Endothelial cell of umbilical vein (primary cell): Measurements from ENCODE around the gene ITGA3. TPM values are rescaled to one million over a fixed set of nuclear protein-coding genes. Genes with fewer than 3 reads are reported as not detected.

Experiments
- BruUV-seq: library from RNA; stranded (reverse); fragments of 400-500 nt; replicated peaks from 2 replicates; lab custom pipeline; 2021; lab: Mats Ljungman, UMichigan
- CTCF ChIA-PET: fragments of 300-600, 350-600 bp; sonication (Branson Sonifier 250); formaldehyde crosslinking; loops from one replicate; lab custom pipeline; 2021; ENCODE audit warnings: antibody characterized with exemption, inconsistent platforms; lab: Charles Lee
- POLR2A ChIA-PET: fragments of 300-600, 350-600 bp; sonication (Branson Sonifier 250); formaldehyde crosslinking; loops from one replicate; lab custom pipeline; 2021; ENCODE audit warnings: antibody characterized with exemption, inconsistent platforms; lab: Charles Lee
- DNase-seq: peaks from one replicate; pipeline ENCODE4 v3.0.0-alpha.2; 2011; ENCODE audit warnings: low read depth, low spot score
- FAIRE-seq: peaks from 2 replicates; lab custom pipeline; 2011; peaks lifted over from hg19 to GRCh38; lab: Jason Lieb, UNC
- H2AFZ ChIP-seq: 2 replicates; pipeline ENCODE4 v1.6.0; 2012; ENCODE audit warnings: low read depth, low read length, control low read depth, inconsistent platforms
- H3K27ac ChIP-seq: 2 replicates; pipeline ENCODE4 v1.5.1; 2011; ENCODE audit warnings: low read depth, mild to moderate bottlenecking, control low read depth, low read length, moderate library complexity; ENCODE audit not compliant: insufficient read depth
- H3K27me3 ChIP-seq, 2 experiments: 2 replicates each; pipeline versions ENCODE4 v1.6.0 to v1.6.1; 2011; ENCODE audit warnings: low read length in 2 of 2, mixed read lengths in 1 of 2; ENCODE audit not compliant: control insufficient read depth in 2 of 2, insufficient read depth in 2 of 2
- H3K36me3 ChIP-seq, 2 experiments: 2 replicates in 1 of 2; 3 replicates in 1 of 2; pipeline ENCODE4 v1.5.1; 2011; ENCODE audit warnings: low read length in 2 of 2, mild to moderate bottlenecking in 1 of 2, moderate library complexity in 1 of 2; ENCODE audit not compliant: control insufficient read depth in 2 of 2, insufficient read depth in 2 of 2; ENCODE audit errors: extremely low read depth in 1 of 2
- H3K4me1 ChIP-seq: 3 replicates; pipeline ENCODE4 v1.5.1; 2011; ENCODE audit warnings: mild to moderate bottlenecking, low read length; ENCODE audit not compliant: control insufficient read depth, insufficient read depth; ENCODE audit errors: extremely low read depth
- H3K4me2 ChIP-seq: 2 replicates; pipeline ENCODE4 v1.6.1; 2011; ENCODE audit warnings: low read length, control low read depth, mixed read lengths; ENCODE audit not compliant: insufficient read depth
- H3K4me3 ChIP-seq, 3 experiments: fragments of 200-600 bp in 1 of 3; sonication (generic), shearing (Covaris generic) in 1 of 3; replicated peaks in 1 of 3; 2 replicates each; pipeline ENCODE4 v1.5.1; 2011 to 2016; ENCODE audit warnings: control low read depth in 3 of 3, low read length in 3 of 3, mild to moderate bottlenecking in 2 of 3, inconsistent platforms in 1 of 3, low read depth in 1 of 3, moderate library complexity in 1 of 3; ENCODE audit not compliant: insufficient read depth in 1 of 3
- H3K79me2 ChIP-seq: 2 replicates; pipeline ENCODE4 v1.6.0; 2012; ENCODE audit warnings: low read length, inconsistent platforms; ENCODE audit not compliant: control insufficient read depth, insufficient read depth
- H3K9ac ChIP-seq: replicated peaks from 2 replicates; pipeline ENCODE3; 2011; ENCODE audit warnings: low read length, control low read depth; ENCODE audit not compliant: insufficient read depth; ENCODE audit errors: extremely low read depth
- H3K9me1 ChIP-seq: replicated peaks from 3 replicates; pipeline ENCODE4 v1.6.0; 2011; ENCODE audit warnings: mild to moderate bottlenecking, low read length; ENCODE audit not compliant: control insufficient read depth, insufficient read depth; ENCODE audit errors: extremely low read depth
- H3K9me3 ChIP-seq: replicated peaks from 2 replicates; pipeline ENCODE4 v1.5.1; 2012; ENCODE audit warnings: low read length, inconsistent platforms; ENCODE audit not compliant: control insufficient read depth, insufficient read depth
- H4K20me1 ChIP-seq: replicated peaks from 2 replicates; pipeline ENCODE3; 2011; ENCODE audit warnings: mild to moderate bottlenecking, low read length; ENCODE audit not compliant: control insufficient read depth, insufficient read depth; ENCODE audit errors: extremely low read depth
- EZH2 ChIP-seq: IDR thresholded peaks from 2 replicates; pipeline ENCODE4 v1.6.1; 2012; ENCODE audit warnings: borderline replicate concordance, low read depth, mild to moderate bottlenecking, moderate library complexity, low read length, inconsistent platforms; ENCODE audit not compliant: severe bottlenecking
- FOS ChIP-seq: IDR thresholded peaks from 2 replicates; pipeline ENCODE4 v1.6.1; 2011; ENCODE audit warnings: mild to moderate bottlenecking, low read length, moderate library complexity, borderline replicate concordance; ENCODE audit not compliant: insufficient read depth
- GATA2 ChIP-seq: IDR thresholded peaks from 2 replicates; pipeline ENCODE4 v1.7.0; 2011; ENCODE audit warnings: low read depth, mild to moderate bottlenecking, moderate library complexity, mixed read lengths, low read length; ENCODE audit not compliant: insufficient read length, insufficient read depth
- JUN ChIP-seq: IDR thresholded peaks from 2 replicates; pipeline ENCODE4 v1.6.1; 2011; ENCODE audit warnings: borderline replicate concordance, low read depth; ENCODE audit not compliant: insufficient read length, insufficient read depth
- MYC ChIP-seq: IDR thresholded peaks from one replicate; pipeline ENCODE4 v1.6.1; 2011; ENCODE audit warnings: mild to moderate bottlenecking, low read depth, low read length
- POLR2A ChIP-seq: IDR thresholded peaks from 2 replicates; pipeline ENCODE4 v1.6.1; 2012; ENCODE audit warnings: low read depth, mild to moderate bottlenecking, control low read depth, low read length
- POLR2AphosphoS5 ChIP-seq: IDR thresholded peaks from 2 replicates; pipeline ENCODE4 v1.6.1; 2012; ENCODE audit warnings: low read depth, mild to moderate bottlenecking, control low read depth, low read length, moderate library complexity; ENCODE audit not compliant: insufficient read depth
- dilution Hi-C: fragments of 300-500 bp; cut with MboI; formaldehyde crosslinking; loops from one replicate; pipeline ENCODE4 v1.15.0; 2019; ENCODE audit warnings: low sequenced_read_pairs; ENCODE audit not compliant: extremely low pct_ligation_motif_present
- intact Hi-C: fragments of 100-400 bp; cut with micrococcal nuclease; formaldehyde crosslinking; loops from one replicate; pipeline ENCODE4 v1.10.0; 2022
- polyA plus RNA-seq, 4 experiments: library from polyadenylated mRNA; depleted of rRNA in 3 of 4; stranded (reverse) in 3 of 4; unstranded in 1 of 4; fragments of >200 nt; gene quantifications; 2 replicates each; pipeline versions ENCODE4 v1.2.1 to v1.2.3, GENCODE V29; 2011 to 2012; ENCODE audit warnings: missing spikeins in 1 of 4
- total RNA-seq: library from RNA; stranded (reverse); gene quantifications from 2 replicates; pipeline ENCODE4 v1.2.3, GENCODE V29; 2021
- TF ChIP-seq, protein P1 (sequence below): IDR thresholded peaks from 2 replicates; pipeline ENCODE4 v1.6.1; 2011; ENCODE audit not compliant: insufficient read depth, insufficient read length
- TF ChIP-seq, protein P2 (sequence below), 2 donors: IDR thresholded peaks; 1 replicate in 1 of 2; 2 replicates in 1 of 2; pipeline ENCODE4 v1.5.1; 2011; ENCODE audit warnings: low read length in 2 of 2, mild to moderate bottlenecking in 2 of 2, moderate library complexity in 2 of 2, control low read depth in 1 of 2, inconsistent platforms in 1 of 2, low read depth in 1 of 2; ENCODE audit not compliant: insufficient read depth in 1 of 2; ENCODE audit errors: extremely low read depth in 1 of 2

The ITGA3 gene
- total and polyA plus RNA-seq, 2 donors (not counting 3 experiments of a cell fraction or from before 2014, with no cell fraction given) = 92.7 to 112 TPM

DNA sequence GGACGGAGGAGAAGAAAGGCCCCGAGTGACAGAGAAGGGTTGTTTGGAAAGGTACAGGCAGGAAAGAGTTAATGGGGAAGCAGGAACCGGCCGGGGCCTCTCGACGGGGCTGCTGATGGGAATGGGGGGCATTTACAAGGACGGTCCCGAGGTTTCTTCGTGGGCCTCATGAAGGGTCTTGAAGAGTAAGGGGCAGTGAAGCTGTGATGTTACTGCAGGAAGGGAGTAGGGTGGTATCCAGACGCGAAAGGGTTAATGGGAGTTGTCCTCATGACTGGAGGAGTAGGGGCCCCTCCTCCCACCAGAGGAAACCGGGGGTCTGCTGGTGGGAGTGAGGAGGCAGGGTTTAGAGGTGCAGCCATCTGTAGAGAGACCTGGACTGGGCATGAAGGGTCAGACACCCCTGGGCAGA is 39.7 kb downstream of the ITGA3 start:
- Histone ChIP-seq H3K9me1 (no peaks in the 10 kb centered on the region), H3K79me2 (no peaks in the 10 kb centered on the region), H2AFZ (peak overlapping the region; percentile 94), H3K4me3 (peak overlapping the region; percentile 33 to 85 (median 46)), H3K27me3 (no peaks in the 10 kb centered on the region), H4K20me1 (no peaks in the 10 kb centered on the region), H3K9ac (no peak overlapping the region), H3K36me3 (peaks cover 0 to 5% of the 10 kb centered on the region in 2 experiments), H3K4me1 (peaks cover 10% of the 10 kb centered on the region), H3K4me2 (peak overlapping the region; percentile 70), H3K27ac (no peak overlapping the region), H3K9me3 (no peaks in the 10 kb centered on the region)
- no peak for FAIRE-seq
- CTCF ChIA-PET = interaction anchor here (2.2 kb wide), 1 partner anchor 56 kb away, joined by 27 read pairs; the partner anchor contains the start of gene PPP1R9B
- dilution Hi-C loops (no loop called here), intact Hi-C loops (loop anchor here (1.0 to 2.0 kb wide), 3 partner anchors 33 to 69 kb away; no protein-coding TSS in a partner anchor)
- POLR2A ChIA-PET = no interaction called here
- no peak for DNase-seq
- TF ChIP-seq POLR2AphosphoS5 (no peak), FOS (no peak), JUN (no peak), EZH2 (no peak), GATA2 (no peak), POLR2A (no peak), MYC (no peak)
- TF ChIP-seq, protein P1, sequence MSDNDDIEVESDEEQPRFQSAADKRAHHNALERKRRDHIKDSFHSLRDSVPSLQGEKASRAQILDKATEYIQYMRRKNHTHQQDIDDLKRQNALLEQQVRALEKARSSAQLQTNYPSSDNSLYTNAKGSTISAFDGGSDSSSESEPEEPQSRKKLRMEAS = no peak
- TF ChIP-seq, protein P2, sequence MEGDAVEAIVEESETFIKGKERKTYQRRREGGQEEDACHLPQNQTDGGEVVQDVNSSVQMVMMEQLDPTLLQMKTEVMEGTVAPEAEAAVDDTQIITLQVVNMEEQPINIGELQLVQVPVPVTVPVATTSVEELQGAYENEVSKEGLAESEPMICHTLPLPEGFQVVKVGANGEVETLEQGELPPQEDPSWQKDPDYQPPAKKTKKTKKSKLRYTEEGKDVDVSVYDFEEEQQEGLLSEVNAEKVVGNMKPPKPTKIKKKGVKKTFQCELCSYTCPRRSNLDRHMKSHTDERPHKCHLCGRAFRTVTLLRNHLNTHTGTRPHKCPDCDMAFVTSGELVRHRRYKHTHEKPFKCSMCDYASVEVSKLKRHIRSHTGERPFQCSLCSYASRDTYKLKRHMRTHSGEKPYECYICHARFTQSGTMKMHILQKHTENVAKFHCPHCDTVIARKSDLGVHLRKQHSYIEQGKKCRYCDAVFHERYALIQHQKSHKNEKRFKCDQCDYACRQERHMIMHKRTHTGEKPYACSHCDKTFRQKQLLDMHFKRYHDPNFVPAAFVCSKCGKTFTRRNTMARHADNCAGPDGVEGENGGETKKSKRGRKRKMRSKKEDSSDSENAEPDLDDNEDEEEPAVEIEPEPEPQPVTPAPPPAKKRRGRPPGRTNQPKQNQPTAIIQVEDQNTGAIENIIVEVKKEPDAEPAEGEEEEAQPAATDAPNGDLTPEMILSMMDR (IDR thresholded peaks at IDR 0.05; ENCODE audit: extremely low read depth in 1 of 2, insufficient read depth in 1 of 2, low read depth in 1 of 2, low read length in 2 of 2) = no peak
- BruUV-seq = no TSS peak
